ENCODE data around the gene WNT11.

GRCh38 chr11:76163289-76163880 lies 42.9 kb downstream of the WNT11 start:
- no peak for TF ChIP-seq EZH2 (IDR thresholded peaks at IDR 0.05; ENCODE audit: low read depth)
- no peak for TF ChIP-seq CTCF (conservative IDR thresholded peaks at IDR 0.05)

Data from PC-9 (cell line).